Germinal center (tissue), 1 donor: ENCODE data around the gene MMP15.
A peak's percentile ranks its signal among the peaks of the same experiment; 100 is the strongest.

ENCODE experiments used
- DNase-seq: peaks from one replicate; pipeline ENCODE4 v3.0.0; 2012; ENCODE audit warnings: mixed read lengths, low spot score

The MMP15 gene

GRCh38 chr16:58019866-58020538 lies 5.6 kb upstream of the MMP15 start:
- no peak for DNase-seq

DNA sequence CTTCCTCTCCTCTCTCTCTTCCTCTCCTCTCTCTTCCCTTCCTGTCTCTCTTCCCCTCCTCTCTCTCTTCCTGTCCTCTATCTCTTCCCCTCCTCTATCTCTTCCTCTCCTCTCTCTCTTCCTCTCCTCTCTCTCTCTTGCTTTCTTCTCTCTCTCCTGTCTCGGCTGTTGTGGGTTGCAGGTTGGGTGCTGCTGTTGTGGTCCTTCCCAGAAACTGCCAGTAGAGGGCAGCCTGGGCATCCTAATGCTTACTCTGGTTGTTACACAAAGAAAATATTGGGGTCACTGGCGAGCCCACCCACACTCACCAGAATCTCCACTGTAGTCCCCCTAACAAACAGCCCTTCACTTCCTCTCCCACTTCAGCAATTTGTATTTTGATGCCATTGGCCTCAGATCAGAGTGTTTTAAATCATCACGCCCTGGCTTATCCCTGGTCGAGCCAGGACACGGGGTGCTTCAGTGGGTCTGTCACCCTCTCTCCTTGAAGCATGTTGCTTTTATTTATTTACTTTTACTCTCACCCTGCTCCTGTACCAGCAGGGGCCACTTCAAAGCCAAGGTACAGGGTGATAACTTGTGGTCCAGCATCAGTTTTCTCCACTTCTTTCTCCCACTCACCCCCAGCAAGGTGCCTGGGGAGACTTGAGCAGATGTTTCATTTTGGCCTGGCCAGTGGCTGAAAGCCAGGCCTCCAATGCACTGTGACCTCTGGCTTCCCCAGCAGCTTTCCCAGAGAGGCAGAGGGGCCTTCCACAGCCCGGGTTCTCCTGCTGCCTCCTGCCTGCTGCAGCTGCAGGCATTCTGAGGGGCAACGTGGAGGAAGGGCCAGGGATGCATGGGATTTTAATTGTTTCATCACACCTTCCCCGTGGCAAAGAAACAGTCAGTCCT lies 4.7 kb upstream of the MMP15 start:
- peak; percentile 61 for DNase-seq

DNA sequence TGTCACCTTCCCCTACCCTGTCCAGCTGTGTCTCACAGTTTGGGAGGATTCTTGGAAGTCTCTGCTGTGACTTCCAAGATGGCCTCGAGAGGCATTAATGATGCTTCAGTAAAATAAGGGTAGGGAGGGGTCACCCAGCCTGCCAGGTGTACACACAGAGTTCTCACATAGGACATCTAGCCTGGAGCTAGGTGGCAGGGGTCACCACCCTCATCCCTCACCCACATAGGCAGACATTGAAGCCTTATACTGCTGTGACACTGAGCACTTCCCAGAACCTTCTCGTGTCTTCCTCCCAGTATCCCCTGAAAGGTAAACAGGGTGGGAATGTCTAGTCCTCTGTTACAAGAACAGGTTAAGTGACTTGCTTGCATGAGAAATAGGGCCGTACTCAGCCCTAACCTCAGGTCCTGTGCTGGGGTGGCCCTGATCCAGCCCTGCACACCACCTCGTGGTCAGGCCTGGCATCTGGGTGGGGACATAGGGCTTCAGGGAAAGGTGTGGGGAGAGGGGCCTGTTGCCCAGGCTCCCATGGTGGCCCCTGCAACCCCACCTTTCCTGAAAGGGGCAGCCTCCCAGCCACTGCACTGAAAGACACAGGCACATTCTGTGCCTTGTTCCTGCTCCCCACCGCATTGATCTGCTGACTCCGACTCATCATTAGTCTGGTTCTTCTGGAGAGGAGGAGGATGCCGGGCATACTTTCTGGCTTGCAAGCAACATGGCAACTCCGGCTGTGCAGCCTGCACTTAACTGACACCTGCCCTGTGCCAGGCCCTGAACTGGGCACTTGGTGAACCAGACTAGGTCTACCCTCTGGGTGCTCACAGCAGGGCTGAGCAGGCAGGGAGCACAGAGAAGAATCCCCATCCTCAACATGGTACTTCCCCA lies 3.6 kb upstream of the MMP15 start:
- DNase-seq = no peak

- no peak for DNase-seq
Measured at GRCh38 chr16:58022601-58023371, 2.8 kb upstream of the MMP15 start.

DNA sequence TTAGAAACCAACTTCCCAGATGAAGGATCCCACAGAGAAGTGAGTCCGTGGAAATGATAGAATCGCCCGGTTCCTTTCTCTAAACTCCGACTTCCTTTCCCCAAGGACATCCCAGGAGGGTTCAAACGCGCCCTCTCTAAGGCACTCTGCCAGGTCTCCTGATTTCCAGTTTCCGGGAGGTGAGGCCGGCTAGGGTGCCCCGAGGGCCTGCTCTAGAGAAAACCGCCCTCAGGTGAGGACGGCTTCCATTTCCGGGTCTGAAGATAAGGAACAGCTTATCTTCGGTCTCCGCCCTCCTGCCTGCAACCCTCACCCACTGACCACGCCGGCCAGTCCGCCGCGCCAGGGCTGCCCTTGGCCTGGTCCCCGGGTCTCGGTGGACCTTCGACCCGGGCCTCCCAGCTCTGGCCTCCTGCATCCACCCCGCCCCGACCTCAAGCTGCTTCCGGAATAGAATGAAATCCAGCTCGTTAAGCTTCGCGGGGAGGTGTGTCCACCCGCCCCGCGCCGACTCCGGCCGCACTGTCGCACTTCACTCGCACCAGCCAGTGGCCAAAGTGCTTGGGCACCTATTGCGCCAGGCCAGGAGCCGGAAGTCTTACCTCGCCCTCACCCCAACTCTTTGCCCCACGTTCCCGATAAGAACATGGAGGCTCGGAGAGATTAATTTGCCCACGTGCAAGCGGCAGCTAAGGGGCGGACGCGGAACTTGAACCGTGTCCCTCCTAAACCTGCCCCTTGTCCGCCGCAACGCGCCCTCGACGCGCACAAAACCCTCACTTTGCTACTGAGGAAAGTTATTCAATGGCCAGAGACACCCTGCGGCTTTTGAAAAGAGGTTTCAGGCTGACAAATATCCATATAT lies 836 bp upstream of the MMP15 start:
- peak; percentile 33 for DNase-seq

- DNase-seq = peak; percentile 28
Measured at GRCh38 chr16:58026139-58026704, 668 bp downstream of the MMP15 start.

DNA sequence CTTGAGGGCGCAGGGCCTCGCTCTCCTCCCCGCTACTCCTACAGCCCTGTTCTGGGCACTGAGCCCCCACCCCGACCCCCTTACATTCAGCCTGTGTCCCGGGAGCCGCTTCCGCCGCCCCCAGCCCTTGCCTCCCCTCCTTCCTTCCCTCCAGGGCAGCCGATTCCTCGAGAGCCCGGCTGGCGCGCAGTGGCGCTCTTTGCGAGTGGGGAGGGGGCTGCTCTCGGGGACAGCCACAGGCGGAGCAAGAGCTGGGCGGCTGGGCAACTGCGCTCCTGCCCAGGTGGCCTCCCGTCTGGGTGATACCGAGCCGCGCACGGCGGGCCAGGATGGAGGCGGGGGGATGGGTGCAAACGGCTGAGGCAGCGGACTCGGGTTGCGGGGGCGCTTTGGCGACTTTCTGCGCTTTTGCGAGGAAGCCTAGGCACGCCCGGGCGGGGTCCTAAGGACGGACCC lies 1.2 kb downstream of the MMP15 start:
- no peak for DNase-seq

- no peak for DNase-seq
Measured at GRCh38 chr16:58027161-58027915, 1.8 kb downstream of the MMP15 start.

DNA sequence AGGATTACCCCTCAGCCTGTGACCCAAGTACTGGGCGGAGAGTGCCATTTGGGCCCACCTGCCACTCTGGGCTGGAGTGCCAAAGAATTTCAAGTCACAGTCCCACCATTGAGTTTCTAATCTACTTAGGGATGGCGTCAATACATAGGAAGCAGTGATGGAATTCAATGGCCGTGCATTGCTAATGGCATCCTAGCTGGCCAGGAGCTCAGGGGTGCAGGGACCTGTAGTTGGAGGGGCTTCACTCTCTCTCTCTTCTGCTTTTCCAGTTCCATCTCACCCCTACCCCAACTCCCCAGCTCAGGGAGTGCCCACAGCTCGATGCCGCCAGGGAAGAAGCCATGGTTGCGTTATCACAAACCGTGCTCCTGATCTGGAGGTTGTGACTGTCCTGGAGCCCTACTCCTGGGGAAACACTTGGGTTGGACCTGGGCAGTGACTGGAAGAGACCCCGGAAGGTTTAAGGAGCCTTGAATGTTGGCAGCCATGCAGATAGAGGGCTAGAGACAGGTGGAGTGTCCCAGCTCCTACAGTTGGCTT lies 2.4 kb downstream of the MMP15 start:
- DNase-seq = no peak

DNA sequence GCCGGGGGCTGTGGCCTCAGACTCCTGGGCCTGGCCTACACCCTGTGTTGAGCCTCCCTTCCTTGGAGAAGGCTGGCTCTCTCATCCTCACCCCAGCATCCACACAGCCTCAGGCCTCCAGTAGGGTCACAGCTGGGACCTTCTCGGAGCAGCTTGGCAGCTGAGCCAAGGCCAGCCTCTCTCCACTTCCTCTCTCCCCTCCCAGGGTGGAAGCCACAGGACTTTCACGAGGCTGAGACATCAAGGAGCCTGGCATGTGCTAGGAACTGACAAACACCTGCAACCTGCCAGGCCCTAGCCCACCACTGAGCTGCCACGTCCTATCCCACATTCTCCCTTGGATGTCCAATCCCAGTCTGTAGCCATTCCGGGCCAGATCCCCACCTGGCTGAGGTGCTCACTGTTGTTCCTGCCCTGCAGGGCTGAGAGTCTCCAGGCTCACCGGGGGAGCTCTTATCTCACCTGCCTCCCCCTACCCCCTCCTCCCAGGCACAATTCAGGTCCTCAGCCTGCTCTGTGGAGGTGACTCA lies 3.1 kb downstream of the MMP15 start:
- DNase-seq = no peak

- no peak for DNase-seq
Measured at GRCh38 chr16:58029410-58029809, 3.9 kb downstream of the MMP15 start.

GRCh38 chr16:58030136-58030840 lies 4.7 kb downstream of the MMP15 start:
- DNase-seq = no peak

- no peak for DNase-seq
Measured at GRCh38 chr16:58031016-58031800, 5.7 kb downstream of the MMP15 start.

DNA sequence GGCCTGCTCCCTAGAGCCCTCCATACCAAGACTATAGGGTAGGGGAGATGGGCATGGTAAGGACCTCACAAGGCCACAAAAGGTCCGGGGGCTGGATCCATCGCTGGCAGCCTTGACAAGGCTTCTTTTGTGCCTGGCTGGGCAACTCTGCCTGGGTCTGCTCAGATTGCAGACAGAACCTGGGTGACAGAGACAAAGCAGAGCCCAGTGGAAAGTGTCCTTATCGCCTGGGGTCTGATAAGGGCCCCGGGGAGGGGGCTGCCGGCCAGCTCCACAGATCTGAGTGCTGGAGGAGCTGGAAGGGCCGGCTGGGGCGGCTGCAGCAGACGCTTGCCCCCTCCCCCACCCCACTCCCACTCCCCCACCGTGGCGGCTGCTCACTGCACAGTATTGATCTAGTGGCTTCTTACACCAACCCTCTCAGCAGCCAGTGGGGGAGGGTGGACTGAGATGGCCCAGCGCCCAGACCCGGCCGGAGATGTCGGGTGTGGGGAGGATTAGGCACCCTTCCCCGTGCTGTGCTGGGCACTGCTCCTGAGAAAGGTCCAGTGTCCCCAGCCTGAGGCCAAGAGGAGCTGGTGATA lies 7.2 kb downstream of the MMP15 start:
- DNase-seq = no peak

GRCh38 chr16:58034128-58034685 lies 8.7 kb downstream of the MMP15 start:
- no peak for DNase-seq

DNA sequence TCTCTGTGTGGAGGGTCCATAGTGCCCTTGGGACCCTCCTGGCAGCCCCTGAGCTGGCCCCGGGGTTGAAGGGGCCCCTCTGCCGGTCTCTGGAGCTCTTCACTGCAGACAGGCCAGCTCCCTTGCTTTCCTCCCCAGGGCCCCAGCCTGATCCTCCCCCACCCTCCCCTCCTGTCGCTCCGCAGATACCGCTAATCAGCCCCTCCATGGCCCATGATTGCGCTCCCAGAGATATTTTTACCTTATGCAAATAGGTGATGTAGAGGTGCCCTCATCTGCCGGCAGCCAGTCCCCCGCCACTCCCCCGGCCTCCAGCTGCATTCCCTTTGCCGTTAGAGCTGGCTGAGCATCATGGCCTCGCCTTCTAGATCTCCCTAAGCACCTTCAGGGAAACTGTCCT lies 9.2 kb downstream of the MMP15 start:
- DNase-seq = peak; percentile 48
